ENCODE results near the gene RIC8B.
"Not testable (repeated sequence)": the region's sequence is repeated elsewhere in the genome, so short reads cannot be mapped to it uniquely, and the experiment has no call there.

Gene RIC8B

DNA sequence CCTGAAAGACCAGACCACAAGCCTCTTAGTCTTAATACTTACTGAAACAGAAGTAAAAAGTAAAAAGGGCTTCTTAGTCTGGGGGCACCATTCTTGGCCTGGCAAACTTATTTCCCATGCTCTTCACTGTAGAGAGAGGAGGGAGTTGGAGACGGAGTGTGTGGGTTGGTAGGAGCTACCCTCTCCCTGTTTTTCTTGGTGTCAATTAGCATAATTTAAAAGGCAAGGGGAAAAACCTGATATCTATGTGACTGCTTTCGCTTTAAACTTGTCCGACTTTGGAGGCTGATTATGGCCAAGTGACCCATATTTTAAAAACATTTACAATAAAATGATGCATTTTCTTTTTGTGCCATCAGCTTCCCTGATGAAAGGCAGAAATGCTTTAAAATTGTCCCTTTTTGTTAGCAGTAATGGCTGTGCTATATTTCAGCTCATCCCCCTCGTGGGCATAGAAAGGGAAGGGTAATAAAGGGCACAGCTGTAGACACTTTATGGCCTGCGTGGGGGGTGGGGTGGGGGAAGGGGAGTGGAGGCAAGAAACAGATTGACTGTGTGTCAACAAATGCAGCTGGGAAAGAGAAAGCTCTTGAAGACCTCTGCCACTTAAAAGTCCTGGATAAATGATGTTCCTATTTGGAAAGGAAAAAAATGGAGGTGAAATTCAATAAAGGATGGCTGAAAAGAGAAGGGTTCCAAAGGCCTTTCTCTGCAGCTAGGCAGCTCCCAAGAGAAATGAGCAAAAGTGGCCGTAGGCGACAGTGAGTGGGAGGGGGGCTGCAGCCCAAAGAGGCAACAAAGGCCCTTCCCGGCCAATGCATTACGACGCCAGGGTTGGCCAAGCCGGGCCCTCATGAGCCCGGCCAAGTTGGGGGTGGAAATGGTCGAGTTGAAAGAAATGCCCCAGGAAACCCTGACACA is 123.8 kb downstream of the RIC8B start:
- DNase-seq (ENCODE audit: low read depth in 4 of 4, low spot score in 1 of 4) = no peak

DNA sequence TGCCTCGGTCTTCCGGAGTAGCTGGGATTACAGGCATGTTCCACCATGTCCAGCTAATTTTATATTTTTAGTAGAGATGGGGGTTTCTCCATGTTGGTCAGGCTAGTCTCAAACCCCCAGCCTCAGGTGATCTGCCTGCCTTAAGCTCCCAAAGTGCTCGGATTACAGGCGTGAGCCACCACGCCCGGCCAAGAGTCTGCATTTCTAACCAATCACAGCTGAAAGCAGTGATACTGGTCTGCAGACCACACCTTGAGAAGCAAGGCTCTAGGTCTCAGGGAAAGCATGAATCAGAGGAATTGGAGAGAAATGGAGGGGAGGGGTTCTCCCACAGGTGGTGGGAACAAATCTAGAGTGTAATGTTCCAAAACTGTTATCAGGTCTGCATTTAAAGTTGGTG is 126.1 kb downstream of the RIC8B start:
- no peak for DNase-seq (ENCODE audit: low read depth in 4 of 4, low spot score in 1 of 4)

DNA sequence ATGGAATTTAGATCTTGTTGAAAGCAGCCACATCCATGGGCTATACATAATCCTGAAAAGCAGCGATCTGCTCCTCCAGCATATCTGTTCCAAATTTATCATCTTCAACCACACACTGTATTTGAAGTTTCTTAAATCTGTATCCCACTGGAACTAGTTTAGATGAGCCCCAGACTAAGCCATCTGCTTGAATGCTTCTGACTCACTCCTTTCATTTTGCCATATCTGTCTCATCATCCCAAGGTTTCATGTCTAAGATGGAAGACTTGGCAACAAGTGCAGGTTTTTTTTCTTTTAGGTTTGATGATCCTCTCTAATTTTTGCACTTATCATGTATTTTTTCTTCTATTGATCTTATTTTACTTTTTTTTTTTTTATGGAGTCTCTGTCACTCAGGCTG is 126.8 kb downstream of the RIC8B start:
- no peak for DNase-seq (ENCODE audit: low read depth in 4 of 4, low spot score in 1 of 4)

DNA sequence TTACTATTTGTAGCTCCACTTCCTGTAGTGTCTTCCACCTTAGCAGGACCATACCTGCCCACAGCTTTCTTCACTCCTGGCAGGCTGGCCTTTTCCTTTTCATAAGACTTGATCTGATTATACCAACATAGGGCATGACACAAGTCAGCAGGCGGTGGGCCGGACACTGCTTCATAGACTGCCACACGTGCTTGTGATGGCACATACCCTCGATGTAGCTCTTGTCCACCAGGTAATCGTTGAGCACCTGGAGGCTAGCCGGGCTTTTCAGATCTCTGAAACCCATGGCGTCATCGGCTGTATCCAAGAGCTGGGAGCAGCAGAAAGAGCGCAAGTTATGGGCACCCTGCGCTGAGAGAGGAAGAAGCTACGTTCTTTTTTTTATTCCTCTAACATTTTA is 127.6 kb downstream of the RIC8B start:
- DNase-seq (ENCODE audit: low read depth in 4 of 4, low spot score in 1 of 4) = no peak

DNA sequence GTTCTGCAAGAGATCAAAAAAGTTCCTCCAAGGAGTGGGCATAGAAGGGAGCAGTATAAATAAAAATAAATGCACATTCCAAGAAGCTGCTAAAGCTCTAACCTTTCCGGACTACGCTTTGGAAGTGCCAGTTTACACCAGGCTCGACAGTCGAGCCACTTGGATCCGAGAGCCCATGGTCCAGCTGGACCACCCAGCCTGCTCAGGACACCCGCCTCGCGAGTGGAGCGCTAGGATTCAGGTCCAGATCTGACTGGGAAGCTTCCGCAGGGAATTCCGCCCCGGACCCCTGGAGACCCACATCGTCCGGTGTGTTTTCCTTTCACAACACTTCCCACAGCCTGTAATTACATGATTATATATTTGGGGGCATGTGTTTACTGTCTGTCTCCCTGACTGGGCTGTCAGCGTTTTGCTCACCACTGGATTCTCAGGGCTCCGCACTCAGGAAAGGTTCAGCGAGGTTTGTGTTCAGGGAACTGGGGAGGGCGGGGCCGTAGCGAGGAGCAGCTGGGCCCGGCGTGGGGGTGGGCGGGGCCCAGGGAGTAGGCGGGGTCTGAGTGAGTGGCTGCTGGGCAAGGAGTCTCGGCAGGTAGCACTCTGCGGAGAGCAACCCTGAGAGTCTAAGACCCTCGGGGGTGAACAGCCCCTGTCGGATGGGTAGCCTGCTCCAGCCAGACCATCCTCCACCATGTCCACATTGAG is 128.9 kb downstream of the RIC8B start:
- DNase-seq (ENCODE audit: low read depth in 4 of 4, low spot score in 1 of 4) = peak; percentile 27 to 77 (median 64)

DNA sequence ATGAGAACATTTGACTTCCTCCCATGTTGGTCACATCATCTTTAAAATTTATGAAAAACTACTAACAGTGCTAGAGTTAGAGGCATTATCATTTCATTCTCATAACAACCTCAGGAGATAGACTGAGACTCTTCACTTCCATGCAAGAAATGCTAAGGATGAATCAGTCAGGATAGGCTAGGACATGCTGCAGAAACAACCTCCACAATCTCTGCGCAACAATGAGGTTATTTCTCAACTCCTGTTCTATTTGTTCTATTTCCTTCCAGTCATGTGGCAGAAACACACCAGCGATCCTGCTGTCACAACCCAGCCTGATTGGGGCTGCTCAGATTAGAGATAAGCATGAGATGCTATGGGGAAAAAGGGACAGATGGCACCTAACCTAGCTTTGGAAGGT is 132.2 kb downstream of the RIC8B start:
- DNase-seq (ENCODE audit: low read depth in 4 of 4, low spot score in 1 of 4) = no peak

DNA sequence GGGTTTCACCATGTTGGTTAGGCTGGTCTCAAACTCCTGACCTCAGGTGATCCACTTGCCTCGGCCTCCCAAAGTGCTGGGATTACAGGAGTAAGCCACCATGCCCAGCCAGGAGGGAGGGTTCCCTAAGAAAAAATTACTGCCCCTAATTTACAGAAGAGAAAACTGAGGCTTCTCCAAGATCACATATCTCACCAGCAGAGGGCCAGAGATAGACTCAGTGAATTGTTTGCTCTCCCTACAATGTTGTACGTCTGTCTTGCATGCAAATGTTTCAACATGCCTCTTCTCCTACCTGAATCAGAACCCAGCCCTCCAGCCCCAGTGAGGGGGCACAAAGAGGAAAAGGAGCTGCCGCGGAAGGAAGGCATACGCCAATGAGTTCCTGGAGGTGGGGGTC is 132.9 kb downstream of the RIC8B start:
- DNase-seq (ENCODE audit: low read depth in 4 of 4, low spot score in 1 of 4) = no peak

DNA sequence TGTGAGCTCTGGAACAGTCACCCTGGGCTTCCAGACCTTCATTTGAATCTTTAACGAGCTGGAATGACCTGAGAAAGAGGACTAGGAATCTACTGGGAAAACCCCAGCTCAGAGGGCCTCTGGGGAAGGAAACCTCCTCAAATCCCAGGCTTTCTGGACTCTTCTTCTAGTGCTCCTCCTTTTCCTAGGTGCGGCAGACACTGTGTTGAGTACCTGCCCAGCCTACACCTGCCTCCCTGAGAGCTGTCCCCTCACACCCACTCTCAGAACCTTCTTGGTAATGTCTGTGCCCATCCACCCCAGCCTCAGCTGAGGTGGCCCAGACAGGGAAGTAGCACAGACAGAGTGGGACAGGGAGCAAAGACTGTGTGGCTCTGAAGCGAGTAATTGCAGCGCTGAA is 133.4 kb downstream of the RIC8B start:
- no peak for DNase-seq (ENCODE audit: low read depth in 4 of 4, low spot score in 1 of 4)

DNA sequence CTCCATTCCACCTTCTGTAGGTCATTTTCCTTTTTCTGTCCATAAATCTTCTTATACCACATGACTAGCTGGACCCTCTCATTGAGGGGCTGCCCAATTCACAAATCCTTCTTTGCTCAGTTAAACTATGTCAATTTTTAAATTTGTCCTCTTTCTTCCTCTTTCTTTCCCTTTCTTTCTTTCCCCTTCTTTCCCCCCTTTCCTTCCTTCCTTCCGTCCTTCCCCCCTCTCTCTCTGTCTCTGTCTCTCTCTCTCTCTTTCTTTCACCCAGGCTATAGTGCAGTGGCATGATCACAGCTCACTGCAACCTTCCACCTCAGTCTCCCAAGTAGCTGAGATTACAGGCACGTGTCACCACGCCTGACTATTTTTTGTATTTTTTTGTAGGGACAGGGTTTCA is 134.1 kb downstream of the RIC8B start:
- DNase-seq (ENCODE audit: low read depth in 4 of 4, low spot score in 1 of 4) = no peak

DNA sequence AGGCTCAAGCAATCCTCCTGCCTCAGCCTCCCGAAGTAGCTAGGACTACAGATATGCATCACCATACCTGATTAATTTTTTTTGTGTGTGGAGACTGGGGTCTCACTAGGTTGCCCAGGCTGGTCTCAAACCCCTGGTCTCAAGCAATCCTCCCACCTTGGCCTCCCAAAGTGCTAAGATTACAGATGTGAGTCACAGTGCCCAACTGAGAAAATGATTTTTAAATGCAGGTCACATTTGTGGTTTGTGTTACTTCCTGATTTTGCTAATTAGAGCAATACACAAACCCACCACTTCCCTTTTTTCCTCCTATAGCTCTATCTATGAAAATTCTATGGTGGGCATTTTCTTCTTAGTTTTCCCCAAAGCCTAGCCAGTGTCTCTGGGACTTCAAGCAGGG is 135.7 kb downstream of the RIC8B start:
- no peak for DNase-seq (ENCODE audit: low read depth in 4 of 4, low spot score in 1 of 4)

DNA sequence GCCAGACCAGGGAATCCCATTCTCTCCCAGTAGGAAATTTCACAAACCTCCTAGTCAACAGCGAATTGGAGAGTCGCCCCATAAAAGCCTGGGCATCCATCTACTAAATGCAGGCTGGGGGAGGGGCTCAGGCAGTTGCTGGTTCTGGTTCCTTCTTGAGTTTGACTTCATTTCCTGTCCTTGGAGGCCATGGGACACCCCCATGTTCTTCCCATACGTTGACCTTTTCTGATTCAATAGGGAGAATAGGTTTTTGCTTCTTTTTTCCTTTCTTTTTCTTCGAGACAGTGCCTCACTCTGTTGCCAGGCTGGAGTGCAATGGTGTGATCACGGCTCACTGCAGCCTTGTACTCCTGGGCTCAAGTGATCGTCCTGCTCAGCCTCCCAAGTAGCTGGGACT is 137.1 kb downstream of the RIC8B start:
- no peak for DNase-seq (ENCODE audit: low read depth in 4 of 4, low spot score in 1 of 4)

DNA sequence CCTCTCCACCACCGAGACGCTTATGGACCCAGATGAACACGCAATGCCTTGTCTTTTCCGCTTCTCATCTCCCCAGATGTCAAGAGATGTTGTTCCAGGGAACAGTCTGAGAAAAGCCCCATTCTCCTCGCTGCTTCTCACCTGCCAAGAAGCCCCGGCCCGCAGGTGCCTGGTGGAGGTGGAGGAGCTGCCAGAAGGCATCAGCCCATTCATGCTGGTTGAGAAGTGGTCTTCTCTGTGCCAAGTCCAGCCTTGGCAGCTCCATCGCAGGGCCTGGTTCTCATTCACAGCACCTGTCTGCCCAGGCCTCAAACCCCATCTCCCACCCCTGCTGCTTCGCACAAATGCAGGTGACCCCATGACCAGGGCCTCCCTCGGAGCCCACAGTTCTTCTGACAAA is 139.0 kb downstream of the RIC8B start:
- DNase-seq (ENCODE audit: low read depth in 4 of 4, low spot score in 1 of 4) = no peak

DNA sequence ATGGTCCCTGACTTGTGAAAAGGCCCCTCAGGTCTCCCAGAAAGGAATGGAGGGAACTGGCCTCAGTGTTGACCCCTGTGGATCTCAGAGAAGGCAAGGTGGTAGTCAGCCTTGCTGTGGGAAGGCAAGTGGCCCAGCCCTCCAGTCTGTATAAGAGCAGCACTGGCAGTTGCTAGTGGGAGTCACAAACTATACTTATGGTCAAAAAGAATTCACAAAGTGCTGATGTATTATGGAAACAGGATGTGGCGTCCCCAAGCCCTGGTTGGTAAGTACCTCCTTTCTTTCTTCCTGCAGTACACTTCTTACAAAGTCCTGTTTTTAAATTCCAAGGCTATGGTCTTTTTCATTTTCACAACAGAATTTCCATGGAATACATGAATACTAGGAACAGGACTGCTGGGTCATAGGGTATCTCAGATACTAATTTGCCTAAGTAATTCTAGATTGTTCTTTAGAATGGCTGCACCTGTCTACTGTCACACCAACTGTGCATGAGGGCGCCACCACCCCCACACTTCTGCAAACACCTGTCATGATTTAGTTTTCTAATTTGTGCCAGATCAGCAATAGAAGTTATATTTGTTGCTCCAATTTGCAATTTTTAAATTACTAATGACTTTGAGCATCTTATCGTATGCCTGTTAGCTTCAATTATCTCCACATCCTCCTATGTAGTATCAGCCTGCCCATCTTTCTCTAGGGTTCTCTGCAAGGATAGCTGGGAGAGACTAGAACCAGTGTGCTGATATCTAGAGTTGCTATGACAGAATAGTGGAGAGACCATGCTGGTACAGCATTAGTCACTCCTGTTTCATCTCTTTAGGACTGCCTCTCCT is 140.5 kb downstream of the RIC8B start:
- no peak for DNase-seq (ENCODE audit: low read depth in 4 of 4, low spot score in 1 of 4)

DNA sequence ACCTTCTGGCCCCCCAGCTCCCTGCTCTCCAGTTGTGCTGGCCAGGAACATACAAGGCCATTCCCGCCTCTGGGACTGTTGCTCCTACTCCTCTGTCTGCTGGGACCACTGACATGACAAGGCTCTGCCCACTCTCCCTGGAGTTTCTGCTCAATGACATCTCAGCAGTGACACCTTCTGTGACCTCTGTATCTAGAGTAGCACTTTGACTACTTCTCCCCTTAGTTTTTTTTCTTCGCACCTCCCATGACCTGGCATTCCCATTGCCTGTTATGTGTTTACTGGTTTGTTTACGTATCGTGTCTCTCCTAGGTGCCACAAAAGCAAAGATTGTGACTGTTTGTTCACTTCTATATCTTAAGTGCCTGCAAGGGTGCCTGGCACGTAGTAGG is 141.1 kb downstream of the RIC8B start:
- no peak for DNase-seq (ENCODE audit: low read depth in 4 of 4, low spot score in 1 of 4)

DNA sequence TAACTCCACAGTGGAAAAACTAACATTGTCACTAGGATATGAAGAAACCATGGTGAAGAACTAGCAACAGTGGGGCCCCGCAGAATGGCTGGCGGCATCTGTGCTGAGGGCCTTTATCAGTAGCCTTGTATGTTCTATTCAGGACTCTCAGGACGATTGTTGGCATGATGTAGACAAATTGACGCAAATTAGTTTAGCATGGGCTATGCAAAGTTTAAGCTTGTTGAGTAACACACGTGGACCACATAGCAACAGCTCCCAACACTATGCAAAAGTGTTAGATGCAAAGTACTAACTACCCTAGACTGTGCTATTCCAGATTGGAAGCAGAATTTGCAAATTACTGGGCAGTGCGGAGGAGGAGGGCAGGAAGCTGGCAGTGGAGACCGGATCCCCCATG is 143.0 kb downstream of the RIC8B start:
- no peak for DNase-seq (ENCODE audit: low read depth in 4 of 4, low spot score in 1 of 4)

DNA sequence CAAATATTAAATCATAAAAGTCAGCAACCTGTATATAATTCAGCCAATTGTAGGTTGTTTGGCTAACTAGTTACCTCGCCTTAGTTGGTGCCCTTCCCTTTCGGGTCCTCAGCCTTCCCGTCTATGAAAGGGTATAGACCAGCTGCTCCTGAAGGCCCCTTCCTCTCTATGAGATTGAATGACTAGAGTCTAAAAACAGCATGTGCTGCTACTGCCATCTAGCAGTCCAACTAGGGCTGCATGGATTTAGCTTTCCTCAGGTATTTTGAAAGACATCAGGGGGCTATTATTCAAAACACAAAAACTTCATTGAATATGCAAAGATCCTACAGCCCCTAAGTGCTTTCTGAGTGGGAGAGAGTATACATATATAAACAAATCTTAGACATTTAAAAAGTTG is 144.3 kb downstream of the RIC8B start:
- DNase-seq (ENCODE audit: low read depth in 4 of 4, low spot score in 1 of 4) = no peak

DNA sequence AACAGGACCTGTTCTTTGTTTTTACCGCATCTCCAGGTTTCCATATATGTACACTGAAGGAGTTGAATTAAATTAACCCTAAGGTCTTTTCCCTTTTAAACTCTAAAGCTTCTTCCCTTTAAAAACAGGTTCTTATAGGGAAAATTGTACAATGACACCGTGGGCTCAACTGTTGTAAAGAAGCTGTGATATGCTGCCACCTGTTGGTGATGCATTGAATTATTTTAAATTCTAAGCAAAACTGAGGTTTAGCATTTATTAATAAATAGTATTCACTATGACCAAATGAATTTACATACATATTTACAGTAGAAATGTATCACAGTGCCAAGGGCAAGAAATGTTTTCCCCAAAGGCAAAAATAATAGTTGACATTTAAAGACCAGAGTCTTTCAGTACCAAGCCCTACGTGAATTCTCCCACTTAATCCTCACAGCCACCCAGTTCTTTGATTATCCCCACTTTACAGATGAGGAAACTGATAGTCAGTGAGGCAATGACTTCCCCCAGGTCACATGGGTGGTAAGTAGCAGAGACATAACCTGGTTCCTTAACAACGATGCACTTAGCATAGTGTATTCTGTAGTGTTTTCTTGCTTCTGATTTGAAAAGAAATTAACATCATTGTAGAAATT is 145.5 kb downstream of the RIC8B start:
- no peak for DNase-seq (ENCODE audit: low read depth in 4 of 4, low spot score in 1 of 4)

DNA sequence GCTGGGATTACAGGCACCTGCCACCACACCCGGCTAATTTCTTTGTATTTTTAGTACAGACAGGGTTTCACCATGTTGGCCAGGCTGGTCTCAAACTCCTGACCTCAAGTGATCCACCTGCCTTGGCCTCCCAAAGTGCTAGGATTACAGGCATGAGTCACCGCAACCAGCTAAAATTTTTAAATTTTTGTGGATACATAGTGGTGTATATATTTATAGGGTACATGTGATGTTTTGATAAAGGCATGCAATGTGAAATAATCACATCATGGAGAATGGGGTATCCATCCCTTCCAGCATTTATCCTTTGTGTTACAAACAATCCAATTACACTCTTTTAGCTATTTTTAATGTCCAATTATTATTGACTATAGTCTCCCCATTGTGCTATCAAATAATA is 147.5 kb downstream of the RIC8B start:
- not testable (repeated sequence) for DNase-seq (ENCODE audit: low read depth in 4 of 4, low spot score in 1 of 4)

DNA sequence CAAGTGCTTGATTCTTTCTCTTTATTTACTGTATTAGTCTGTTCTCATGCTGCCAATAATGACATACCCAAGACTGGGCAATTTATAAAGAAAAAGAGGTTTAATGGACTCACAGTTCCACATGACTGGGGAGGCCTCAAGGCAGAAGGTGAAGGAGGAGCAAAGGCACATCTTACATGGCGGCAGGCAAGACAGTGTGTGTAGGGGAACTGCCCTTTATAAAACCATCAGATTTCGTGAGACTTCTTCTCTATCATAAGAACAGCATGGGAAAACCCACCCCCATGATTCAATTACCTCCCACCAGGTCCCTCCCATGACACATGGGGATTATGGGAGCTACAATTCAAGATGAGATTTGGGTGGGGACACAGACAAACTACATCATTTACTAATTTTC is 149.1 kb downstream of the RIC8B start:
- DNase-seq (ENCODE audit: low read depth in 4 of 4, low spot score in 1 of 4) = not testable (repeated sequence)

DNA sequence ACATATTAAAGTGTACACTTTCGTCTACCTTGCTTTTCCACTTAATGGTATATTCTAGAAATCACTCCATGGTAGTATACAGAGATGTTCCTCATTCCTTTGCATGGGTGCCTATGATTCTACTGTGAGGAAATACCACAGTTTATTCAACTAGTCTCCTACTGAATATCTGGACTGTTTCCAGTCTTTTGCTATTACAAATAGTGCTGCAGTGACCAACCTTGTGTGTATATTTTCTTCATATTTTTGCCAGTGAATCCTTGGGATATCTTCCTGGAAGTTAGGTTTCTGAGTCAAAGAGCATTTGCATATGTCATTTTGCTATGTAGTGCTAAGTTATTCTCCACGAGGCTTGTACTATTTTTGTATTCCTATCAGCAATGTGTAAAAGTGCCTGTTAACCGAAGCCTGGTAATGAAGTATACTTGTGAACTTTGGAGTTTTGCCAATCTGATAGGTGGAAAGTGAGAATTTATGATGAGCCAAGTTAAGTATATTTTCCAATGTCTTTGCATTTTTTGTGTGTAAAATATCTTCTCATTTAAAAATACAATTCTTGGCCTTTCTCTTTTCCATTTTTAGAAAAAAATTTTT is 149.9 kb downstream of the RIC8B start:
- DNase-seq (ENCODE audit: low read depth in 4 of 4, low spot score in 1 of 4) = no peak

DNA sequence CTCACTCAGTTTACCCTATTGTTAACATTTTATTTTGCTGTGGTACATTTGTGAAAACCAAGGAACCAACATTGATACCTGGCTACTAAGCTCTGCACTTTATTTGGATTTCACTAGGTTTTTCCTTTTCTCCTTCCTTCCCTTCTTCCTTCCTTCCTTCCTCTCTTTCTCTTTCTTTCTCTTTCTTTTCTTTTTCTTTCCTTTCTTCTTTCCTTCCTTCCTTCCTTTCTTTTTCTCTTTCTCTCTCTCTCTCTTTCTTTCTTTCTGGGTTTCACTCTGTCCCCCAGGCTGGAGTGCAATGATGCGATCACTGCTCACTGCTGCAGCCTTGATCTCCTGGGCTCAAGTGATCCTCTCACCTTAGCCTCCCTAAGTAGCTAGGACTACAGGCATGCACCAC is 152.2 kb downstream of the RIC8B start:
- no peak for DNase-seq (ENCODE audit: low read depth in 4 of 4, low spot score in 1 of 4)

Measured in stimulated activated CD4-positive, alpha-beta T cell treated with anti-CD3 and anti-CD28 coated beads, Interleukin-1b, Interleukin-23, amount 100 ng/mL, for 24 hours (primary cell).